ENCODE results near the gene RNF144A.

DNA sequence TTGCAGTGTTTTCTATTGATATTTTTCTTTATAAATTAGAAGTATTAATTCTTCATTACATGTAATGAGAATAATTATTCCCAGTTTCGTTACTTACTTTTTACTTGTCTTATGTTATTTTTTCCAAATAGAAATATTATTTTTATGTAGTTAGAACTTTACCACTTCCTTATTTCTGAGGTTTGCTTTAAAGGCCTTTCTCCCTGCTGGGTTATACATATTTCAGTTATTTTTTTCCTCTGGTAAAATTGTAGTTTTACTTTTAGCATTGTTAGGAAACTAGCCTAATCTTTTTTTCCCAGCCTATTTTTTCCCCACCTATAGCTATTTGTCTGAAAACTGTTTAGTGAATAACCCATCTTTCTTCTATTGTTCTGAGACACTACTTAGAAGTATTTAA, 17.1 kb downstream of the RNF144A start:
- TF ChIP-seq TCF12 (IDR thresholded peaks at IDR 0.05) = no peak
- no peak for TF ChIP-seq NFIC (IDR thresholded peaks at IDR 0.05; ENCODE audit: borderline replicate concordance)
- TF ChIP-seq EZH2phosphoT487 (IDR thresholded peaks at IDR 0.05; ENCODE audit: borderline replicate concordance, low read depth) = no peak
